Right cardiac atrium (tissue), 5 donors: Measurements from ENCODE around the gene HSPA9. TPM values are rescaled to one million over a fixed set of nuclear protein-coding genes. Genes with fewer than 3 reads are reported as not detected.

Source experiments
- ATAC-seq, 2 donors: fragments of 200-7000 bp; cut with Tn5 transposase; one replicate each; pipeline versions ENCODE4 v1.8.0 to v1.9.1; 2020; ENCODE audit warnings: moderate library complexity in 2 of 2, mild to moderate bottlenecking in 1 of 2
- DNase-seq, 3 donors: peaks; one replicate each; pipeline ENCODE4 v3.0.0-alpha.2; 2020
- H3K27ac ChIP-seq: one replicate; pipeline ENCODE4 v1.5.1; 2013; ENCODE audit warnings: mild to moderate bottlenecking, low read length, control low read depth, moderate library complexity
- H3K27me3 ChIP-seq: one replicate; pipeline ENCODE4 v1.6.1; 2013; ENCODE audit not compliant: control insufficient read depth, insufficient read depth
- H3K4me1 ChIP-seq: one replicate; pipeline ENCODE4 v1.6.1; 2013; ENCODE audit warnings: low read length; ENCODE audit not compliant: control insufficient read depth, insufficient read depth
- H3K4me3 ChIP-seq: one replicate; pipeline ENCODE4 v1.5.1; 2013; ENCODE audit warnings: low read length, control low read depth
- H3K9me3 ChIP-seq: one replicate; pipeline ENCODE4 v1.6.1; 2013; ENCODE audit warnings: low read length; ENCODE audit not compliant: control insufficient read depth
- WGBS: extraction: QIAGEN DNeasy Blood & Tissue Kit; methylation state at CpG from one replicate; pipeline ENCODE4 v1.1.7; 2013; 5-methylcytosine and 5-hydroxymethylcytosine counted together
- intact Hi-C, 4 donors: fragments of 100-400 bp; cut with DNase I; formaldehyde crosslinking; loops; one replicate each; pipeline versions ENCODE4 v1.11.0 to v1.14.0; 2022 to 2023
- polyA plus RNA-seq: library from polyadenylated mRNA; stranded (reverse); fragments of 200-250 nt; gene quantifications from one replicate; pipeline ENCODE4 v1.2.3, GENCODE V29; 2013
- total RNA-seq, 4 donors: library from RNA; stranded (reverse); fragmentation: NEBNext Ultra II Directional; extraction: Animal tissue kit (Norgen Biotek cat#: 25700); gene quantifications; one replicate each; pipeline ENCODE4 v1.2.1, GENCODE V29; 2021
- donor health status: healthy with polysubstance abuse.
- donor health status: DM: no; HTN: yes; CAD: no.
- donor health status: DM: no; HTN: no; CAD: no.
- donor health status: DM: no; HTN: yes; CAD: no; lungs with severe emphysema.
- donor health status: DM: yes; HTN: yes; CAD: no.

Gene HSPA9
- total and polyA plus RNA-seq, 5 donors, result 170 to 242 (median 238) TPM

DNA sequence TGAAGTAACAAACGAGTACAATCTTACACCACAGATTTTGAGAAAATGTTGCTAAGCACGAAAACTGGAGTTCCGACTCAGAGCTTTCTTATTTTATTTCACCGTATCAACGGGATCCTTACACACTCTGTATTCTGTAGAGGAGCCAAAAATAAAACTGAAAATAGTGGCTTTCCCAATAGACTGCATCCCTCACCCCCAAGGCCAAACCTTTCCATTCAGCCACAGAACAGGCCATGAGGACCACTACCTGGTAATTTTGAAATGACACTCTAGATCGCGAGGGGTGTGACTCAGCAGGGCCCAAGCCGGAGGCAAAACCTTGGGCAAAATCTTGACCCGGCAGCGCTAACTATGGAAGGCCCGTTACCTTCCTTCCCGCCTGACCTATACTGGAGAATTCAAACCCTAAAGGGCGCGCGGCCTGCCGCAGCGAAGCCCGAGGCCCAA is 432 bp downstream of the HSPA9 start:
- ATAC-seq (no peak), DNase-seq (no peak)
- Histone ChIP-seq H3K9me3 (no peaks in the 10 kb centered on the region), H3K27ac (peak overlapping the region; percentile 96), H3K4me3 (peak overlapping the region; percentile 79), H3K4me1 (no peaks in the 10 kb centered on the region), H3K27me3 (no peaks in the 10 kb centered on the region)
- under 1% methylated on average over 18 of the region's 18 CpGs for WGBS
- intact Hi-C loops, result no loop called here

DNA sequence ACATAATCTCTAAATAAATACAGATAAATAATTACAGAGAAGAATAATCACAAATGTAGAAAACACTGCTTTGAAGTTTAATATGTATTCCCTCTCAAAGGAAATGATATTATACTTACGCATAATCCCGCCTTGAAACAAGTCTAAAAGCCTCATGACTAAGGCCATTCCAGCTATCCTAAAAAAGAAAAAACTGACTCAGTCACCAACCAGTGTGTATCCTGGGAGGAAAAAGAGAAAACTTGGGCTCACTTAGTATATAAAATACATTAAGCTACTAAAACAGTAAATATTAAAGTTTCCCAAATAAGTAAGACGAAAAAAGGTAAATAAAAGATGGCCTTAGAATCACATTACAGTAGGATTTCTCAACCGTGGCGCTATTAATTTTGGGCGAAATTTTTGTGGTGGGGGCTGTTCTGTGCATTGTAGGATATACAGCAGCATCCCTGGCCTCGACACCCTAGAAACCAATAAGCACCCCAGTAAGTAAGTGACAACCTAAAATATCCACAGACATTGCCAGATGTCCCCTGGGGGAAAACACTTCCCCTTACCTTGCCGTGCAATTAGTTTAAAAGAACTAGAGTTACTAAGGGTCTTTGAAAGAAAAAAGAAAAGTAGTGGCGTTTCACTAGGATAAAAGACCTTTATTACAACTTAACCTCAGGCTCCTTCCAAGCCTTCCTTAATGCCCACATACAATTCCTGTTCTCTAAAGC is 1.1 kb downstream of the HSPA9 start:
- no peak for DNase-seq
- H3K27me3 ChIP-seq, result no peaks in the 10 kb centered on the region
- H3K9me3 ChIP-seq, result no peaks in the 10 kb centered on the region
- 41% methylated on average over 9 of the region's 9 CpGs for WGBS
- peak overlapping the region; percentile 79 for H3K4me3 ChIP-seq
- intact Hi-C loops, result no loop called here
- H3K4me1 ChIP-seq, result no peaks in the 10 kb centered on the region
- no peak for ATAC-seq
- no peak overlapping the region for H3K27ac ChIP-seq

DNA sequence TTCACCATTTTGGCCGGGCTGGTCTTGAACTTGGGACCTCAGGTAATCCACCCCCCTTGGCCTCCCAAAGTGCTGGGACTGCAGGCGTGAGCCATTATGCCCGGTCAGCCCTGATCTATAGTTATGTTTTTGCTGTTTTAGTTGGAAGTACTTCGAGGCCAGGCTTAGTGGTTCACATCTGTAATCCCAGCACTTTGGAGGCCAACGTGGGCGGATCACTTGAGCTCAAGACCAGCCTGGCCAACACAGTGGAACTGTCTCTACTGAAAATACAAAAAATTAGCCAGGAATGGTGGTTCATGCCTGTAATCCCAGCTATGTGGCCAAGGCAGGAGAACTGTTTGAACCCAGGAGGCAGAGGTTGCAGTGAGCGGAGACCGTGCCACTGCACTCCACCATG is 2.0 kb downstream of the HSPA9 start:
- Histone ChIP-seq H3K9me3 (no peaks in the 10 kb centered on the region), H3K27me3 (no peaks in the 10 kb centered on the region), H3K4me3 (no peak overlapping the region), H3K27ac (no peak overlapping the region), H3K4me1 (no peaks in the 10 kb centered on the region)
- intact Hi-C loops, result no loop called here
- no peak for DNase-seq
- whole genome bisulfite sequencing, result 84% methylated on average over 8 of the region's 8 CpGs
- no peak for ATAC-seq

DNA sequence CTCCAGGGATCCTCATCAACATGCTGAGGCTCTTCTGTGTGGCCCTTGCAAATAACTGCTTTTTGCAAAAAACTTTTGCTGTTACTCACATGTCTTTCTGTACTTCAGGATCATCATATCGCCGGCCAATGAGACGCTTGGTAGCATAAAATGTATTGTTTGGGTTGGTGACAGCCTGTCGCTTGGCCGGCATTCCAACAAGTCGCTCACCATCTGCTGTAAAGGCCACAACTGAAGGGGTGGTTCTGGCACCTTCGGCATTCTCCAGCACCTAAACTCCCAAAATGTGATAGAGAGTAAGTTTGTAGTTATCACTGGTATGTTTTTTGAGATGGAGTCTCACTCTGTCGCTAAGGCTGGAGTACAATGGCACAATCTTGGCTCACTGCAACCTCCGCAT is 4.3 kb downstream of the HSPA9 start:
- Histone ChIP-seq H3K27me3 (no peaks in the 10 kb centered on the region), H3K4me1 (no peaks in the 10 kb centered on the region), H3K4me3 (no peak overlapping the region), H3K9me3 (no peaks in the 10 kb centered on the region), H3K27ac (no peak overlapping the region)
- 96% methylated on average over 9 of the region's 9 CpGs for WGBS
- intact Hi-C loops, result no loop called here
- ATAC-seq (no peak), DNase-seq (no peak)

- Histone ChIP-seq H3K4me1 (no peaks in the 10 kb centered on the region), H3K27ac (no peak overlapping the region), H3K27me3 (no peaks in the 10 kb centered on the region), H3K9me3 (no peaks in the 10 kb centered on the region), H3K4me3 (no peak overlapping the region)
- DNase-seq (peak in 1 of 3 donors; percentile 16), ATAC-seq (no peak)
- 96% methylated on average over 7 of the region's 7 CpGs for WGBS
- intact Hi-C loops, result no loop called here
Observed at GRCh38 chr5:138569782-138570181, 5.4 kb downstream of the HSPA9 start.

DNA sequence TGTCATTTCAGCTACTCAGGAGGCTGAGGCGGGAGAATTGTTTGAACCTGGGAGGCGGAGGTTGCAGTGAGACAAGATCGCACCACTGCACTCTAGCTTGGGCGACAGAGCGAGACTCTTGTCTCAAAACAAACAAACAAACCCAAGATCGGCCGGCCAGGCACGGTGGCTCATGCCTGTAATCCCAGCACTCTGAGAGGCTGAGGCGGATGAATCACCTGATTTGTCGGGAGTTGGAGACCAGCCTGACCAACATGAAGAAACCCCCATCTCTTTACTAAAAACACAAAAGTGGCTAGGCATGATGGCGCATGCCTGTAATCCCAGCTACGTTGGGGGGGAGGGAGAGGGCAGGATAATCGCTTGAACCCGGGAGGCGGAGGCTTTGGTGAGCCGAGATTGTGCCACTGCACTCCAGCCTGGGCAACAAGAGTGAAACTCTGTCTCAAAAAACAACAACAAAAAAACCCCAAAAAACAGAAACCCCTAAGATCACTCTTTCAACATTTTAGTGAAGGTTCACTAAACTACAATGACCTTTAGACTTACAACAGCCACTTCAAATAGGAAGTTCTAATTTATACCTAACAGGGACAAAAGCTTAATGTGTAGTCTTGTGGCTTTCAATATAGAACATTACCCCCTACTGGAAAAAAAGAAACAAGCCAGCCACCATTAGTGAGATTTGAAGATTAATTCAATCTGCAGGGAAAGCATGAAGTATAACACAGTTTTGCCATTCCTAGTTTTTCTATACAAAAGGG is 7.0 kb downstream of the HSPA9 start:
- no peak for ATAC-seq
- Histone ChIP-seq H3K4me3 (no peak overlapping the region), H3K27ac (no peak overlapping the region), H3K4me1 (no peaks in the 10 kb centered on the region), H3K9me3 (no peaks in the 10 kb centered on the region), H3K27me3 (no peaks in the 10 kb centered on the region)
- intact Hi-C loops, result no loop called here
- WGBS, result 84% methylated on average over 16 of the region's 16 CpGs
- no peak for DNase-seq

GRCh38 chr5:138566792-138567191 is 8.4 kb downstream of the HSPA9 start:
- no peaks in the 10 kb centered on the region for H3K4me1 ChIP-seq
- H3K27ac ChIP-seq, result no peak overlapping the region
- WGBS, result 84% methylated on average over 3 of the region's 3 CpGs
- no peak for DNase-seq
- no peak overlapping the region for H3K4me3 ChIP-seq
- no peak for ATAC-seq
- H3K9me3 ChIP-seq, result no peaks in the 10 kb centered on the region
- intact Hi-C loops, result no loop called here
- no peaks in the 10 kb centered on the region for H3K27me3 ChIP-seq

- no peaks in the 10 kb centered on the region for H3K4me1 ChIP-seq
- 81% methylated on average over 7 of the region's 7 CpGs for WGBS
- DNase-seq (no peak), ATAC-seq (no peak)
- H3K27me3 ChIP-seq, result no peaks in the 10 kb centered on the region
- intact Hi-C loops, result no loop called here
- no peak overlapping the region for H3K4me3 ChIP-seq
- no peak overlapping the region for H3K27ac ChIP-seq
- H3K9me3 ChIP-seq, result no peaks in the 10 kb centered on the region
Observed at GRCh38 chr5:138565100-138565821, 9.9 kb downstream of the HSPA9 start.

DNA sequence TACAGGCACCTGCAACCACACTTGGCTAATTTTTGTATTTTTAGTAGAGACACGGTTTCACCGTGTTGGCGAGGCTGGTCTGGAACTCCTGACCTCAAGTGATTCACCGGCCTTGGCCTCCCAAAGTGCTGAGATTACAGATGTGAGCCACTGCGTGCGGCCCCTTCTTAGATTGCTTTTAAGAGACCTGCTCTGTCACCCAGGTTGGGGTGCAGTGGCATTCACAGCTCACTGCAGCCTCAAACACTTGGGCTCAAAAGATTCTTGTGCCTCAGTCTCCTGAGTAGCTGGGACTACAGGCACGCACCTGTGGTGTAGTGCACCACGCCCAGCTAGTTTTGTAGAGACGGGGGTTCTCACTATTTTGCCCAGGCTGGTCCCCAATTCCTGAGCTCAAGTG is 11.0 kb downstream of the HSPA9 start:
- WGBS, result 80% methylated on average over 9 of the region's 9 CpGs
- no peaks in the 10 kb centered on the region for H3K4me1 ChIP-seq
- no peaks in the 10 kb centered on the region for H3K27me3 ChIP-seq
- H3K4me3 ChIP-seq, result no peak overlapping the region
- no peak overlapping the region for H3K27ac ChIP-seq
- intact Hi-C loops, result no loop called here
- ATAC-seq, result no peak
- DNase-seq, result no peak
- no peaks in the 10 kb centered on the region for H3K9me3 ChIP-seq

GRCh38 chr5:138563340-138564118 is 11.7 kb downstream of the HSPA9 start:
- Histone ChIP-seq H3K27ac (no peak overlapping the region), H3K27me3 (no peaks in the 10 kb centered on the region), H3K4me3 (no peak overlapping the region), H3K9me3 (no peaks in the 10 kb centered on the region), H3K4me1 (no peaks in the 10 kb centered on the region)
- DNase-seq (no peak), ATAC-seq (no peak)
- intact Hi-C loops, result no loop called here
- 74% methylated on average over 3 of the region's 3 CpGs for WGBS
